HL-60/S4 treated with phorbol 12-myristate 13-acetate at 8.2 ng/mL for 4 days and 3 days (cell line): ENCODE results near the gene PRDM16.
"Not testable (repeated sequence)": the region's sequence is repeated elsewhere in the genome, so short reads cannot be mapped to it uniquely, and the experiment has no call there.

Experiments
- in situ Hi-C: fragments of 300-500 bp; cut with MboI; formaldehyde crosslinking; loops from 2 replicates; pipeline ENCODE4 v1.15.0; 2022; ENCODE audit warnings: low sequenced_read_pairs

Gene PRDM16

GRCh38 chr1:3156936-3157335, 87.9 kb downstream of the PRDM16 start:
- in situ Hi-C loops = no loop called here

GRCh38 chr1:3158347-3158746, 89.3 kb downstream of the PRDM16 start:
- in situ Hi-C loops = no loop called here

- in situ Hi-C loops = no loop called here
Observed at GRCh38 chr1:3159121-3159520, 90.1 kb downstream of the PRDM16 start.

DNA sequence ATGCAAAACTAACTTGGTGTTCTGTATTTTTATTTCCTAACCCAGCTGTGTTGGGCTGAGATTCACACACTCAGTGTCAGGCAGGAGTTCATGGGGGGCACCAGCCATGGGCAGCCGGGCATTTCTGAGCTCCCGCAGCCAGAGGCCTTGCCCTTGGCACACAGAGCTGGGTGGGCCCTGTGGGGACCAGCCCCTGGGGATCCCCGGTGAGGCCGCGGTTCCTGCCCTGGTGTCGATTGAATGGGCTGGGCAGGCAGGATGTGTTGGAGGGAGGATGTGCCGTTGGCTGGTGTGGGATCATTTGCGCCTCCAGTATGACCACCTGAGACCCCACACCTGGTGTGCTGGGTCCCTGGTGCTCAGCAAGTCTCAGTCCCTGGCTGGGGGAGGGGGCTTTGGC, 91.0 kb downstream of the PRDM16 start:
- in situ Hi-C loops = no loop called here

- in situ Hi-C loops = no loop called here
Observed at GRCh38 chr1:3160647-3161145, 91.7 kb downstream of the PRDM16 start.

DNA sequence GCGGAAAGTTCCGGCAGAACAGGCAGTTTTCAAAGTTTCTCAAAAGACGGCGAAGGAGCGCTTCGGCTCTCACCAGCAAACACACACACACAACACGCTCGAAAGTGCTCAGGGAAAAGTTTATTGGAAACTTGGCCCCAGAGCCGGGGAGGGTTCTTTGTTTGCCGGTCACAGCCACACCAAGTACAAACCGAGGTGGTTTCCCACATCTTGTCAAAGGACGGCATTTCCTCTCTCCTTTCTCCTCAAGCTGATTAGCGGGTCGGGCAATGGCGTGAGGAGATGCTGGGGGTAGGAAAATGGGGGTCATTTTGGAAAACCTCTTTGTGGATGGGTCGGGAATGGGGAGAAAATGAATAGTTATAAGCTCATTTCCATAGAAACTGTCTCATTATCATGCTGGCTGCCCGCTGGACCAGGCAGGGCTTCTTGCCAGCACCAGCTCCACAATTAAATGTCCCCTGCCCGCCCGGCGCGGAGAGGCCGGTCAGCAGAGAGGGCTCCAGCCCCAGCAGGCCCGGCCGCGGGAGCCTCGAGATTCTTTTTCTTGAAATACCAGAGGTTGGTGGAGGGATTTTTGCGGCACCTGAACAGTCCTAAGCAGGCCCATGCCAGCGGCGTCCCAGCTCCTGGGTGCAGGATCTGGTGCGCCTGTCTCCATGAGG, 92.3 kb downstream of the PRDM16 start:
- in situ Hi-C loops = no loop called here

GRCh38 chr1:3162322-3162882, 93.4 kb downstream of the PRDM16 start:
- in situ Hi-C loops = no loop called here

DNA sequence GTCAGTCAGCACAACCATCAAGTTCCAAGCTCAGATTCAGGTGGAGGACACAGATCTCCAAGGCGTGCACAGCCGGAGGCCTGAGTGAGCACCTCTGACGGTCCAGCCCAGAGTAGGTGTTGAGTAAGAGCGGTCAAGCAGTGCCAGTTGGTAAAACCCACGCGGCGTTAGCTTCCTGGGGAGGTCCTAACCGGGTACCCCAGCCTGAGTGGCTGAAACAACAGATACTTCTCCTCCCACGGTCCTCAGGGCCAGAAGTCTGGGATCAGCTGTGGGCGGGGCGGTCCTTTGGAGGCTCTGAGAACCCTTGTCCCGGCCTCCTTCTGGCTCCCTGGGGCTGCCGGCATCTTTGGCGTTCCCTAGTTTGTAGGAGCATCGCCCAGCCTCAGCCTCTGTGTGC, 94.4 kb downstream of the PRDM16 start:
- in situ Hi-C loops = no loop called here

- in situ Hi-C loops = no loop called here
Observed at GRCh38 chr1:3164671-3165070, 95.7 kb downstream of the PRDM16 start.

- in situ Hi-C loops = not testable (repeated sequence)
Observed at GRCh38 chr1:3165189-3165588, 96.2 kb downstream of the PRDM16 start.

- in situ Hi-C loops = no loop called here
Observed at GRCh38 chr1:3166206-3166918, 97.4 kb downstream of the PRDM16 start.

GRCh38 chr1:3167255-3167654, 98.3 kb downstream of the PRDM16 start:
- in situ Hi-C loops = no loop called here

- in situ Hi-C loops = no loop called here
Observed at GRCh38 chr1:3168678-3169077, 99.7 kb downstream of the PRDM16 start.

GRCh38 chr1:3169665-3170356, 100.8 kb downstream of the PRDM16 start:
- in situ Hi-C loops = no loop called here

DNA sequence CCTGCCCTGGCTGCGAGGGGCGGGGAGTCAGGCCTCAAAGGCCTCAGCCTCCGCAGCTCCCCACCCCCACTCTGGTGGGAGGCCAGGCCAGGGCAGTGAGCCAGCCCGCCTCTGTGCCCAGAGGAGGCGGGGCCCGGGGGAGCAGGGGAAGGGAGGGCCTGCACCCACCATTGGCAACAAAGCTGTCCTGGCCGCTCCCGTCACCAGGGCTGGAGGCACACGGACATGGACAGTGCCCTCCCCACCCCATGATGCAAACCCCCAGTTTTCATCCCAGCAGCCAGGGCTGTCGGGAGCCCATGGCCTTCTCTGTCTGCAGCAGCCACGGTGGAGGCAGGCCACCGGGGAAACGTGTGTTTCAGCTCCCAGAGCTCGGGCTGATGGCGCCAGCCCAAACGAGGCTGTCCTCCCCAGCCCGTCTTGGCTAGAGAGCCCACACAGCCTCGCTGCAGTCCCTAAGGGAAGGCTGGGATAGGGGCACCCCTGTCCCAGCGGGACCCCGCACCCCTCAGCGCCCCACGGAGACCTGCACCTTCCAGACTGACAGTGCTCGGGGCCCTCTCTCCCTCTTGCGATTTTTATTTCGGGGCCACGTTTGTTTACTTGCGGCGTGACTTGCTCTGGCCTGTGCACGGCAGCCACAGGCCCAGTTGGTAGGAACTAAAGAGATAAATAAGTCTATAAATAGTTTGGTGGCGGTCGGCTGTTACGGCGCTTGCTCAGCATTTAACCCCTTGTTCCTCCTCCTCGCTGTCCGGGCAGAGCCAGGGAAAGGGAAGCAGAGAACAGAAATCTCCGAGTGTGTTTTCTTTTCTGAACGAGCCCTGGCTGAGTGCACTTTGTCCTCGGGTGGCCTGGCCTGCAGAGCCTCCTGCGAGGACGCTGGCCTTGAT, 101.8 kb downstream of the PRDM16 start:
- in situ Hi-C loops = no loop called here

DNA sequence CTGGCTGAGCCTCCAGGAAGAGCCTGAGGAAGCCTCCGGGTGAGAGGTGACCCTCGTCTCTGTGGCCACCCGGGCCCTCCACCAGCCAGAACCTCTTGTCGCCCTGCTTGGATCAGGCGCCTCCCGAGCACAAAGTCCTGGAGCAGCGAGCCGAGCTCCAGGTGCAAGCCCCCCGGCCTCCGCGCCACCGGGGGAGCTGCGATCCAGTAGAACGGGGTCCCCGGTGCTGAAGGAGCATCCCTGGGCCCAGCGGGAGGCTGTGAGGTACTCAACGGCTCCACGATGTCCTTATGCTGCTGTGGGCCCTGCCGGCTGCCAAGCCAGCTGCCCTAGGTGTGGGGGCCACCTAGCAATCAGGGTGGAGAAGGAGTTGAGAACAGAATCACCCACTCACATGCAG, 102.8 kb downstream of the PRDM16 start:
- in situ Hi-C loops = no loop called here

GRCh38 chr1:3172431-3173380, 103.7 kb downstream of the PRDM16 start:
- in situ Hi-C loops = no loop called here

DNA sequence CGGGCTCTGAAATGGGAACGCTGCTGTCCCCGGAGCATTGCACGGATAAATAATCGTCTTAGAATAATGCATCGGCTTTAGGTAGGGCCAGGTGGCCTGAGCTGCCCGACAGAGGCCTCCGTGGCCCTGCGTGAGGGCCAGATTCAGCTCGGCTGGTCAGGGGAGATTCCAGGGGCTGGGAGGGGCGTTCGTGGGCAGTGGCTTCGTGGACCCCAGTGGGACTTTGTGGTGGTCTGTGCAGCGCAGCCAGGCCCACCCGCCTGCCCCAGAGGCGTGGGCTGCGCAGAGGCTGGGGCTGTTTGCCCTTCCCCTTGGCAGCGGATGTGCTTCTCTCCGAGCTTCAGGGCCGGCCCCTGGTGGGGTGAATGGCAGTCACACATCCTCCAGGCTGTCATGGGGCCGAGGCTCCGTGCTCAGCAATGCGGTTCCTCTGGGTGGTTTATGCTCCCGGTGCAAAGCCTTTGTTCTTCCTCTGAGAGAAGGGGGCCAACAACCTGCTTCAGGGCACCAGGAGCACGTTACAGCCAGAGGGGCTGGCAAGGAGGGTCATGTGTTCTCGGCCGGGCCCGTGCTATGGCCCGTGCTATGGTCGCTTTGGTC, 104.5 kb downstream of the PRDM16 start:
- in situ Hi-C loops = no loop called here
